Small intestine (tissue), 7 donors: ENCODE measurements around the gene CDK5RAP1. TPM values are rescaled to one million over a fixed set of nuclear protein-coding genes. Genes with fewer than 3 reads are reported as not detected.

Experiments used
- DNase-seq, 2 donors: peaks; one replicate each; pipeline versions ENCODE4 v3.0.0 to v3.0.0-alpha.2; 2013
- FAIRE-seq: peaks from 2 replicates; lab custom pipeline; 2012; peaks lifted over from hg19 to GRCh38; lab: Jason Lieb, UNC
- H3K27ac ChIP-seq, 3 donors: one replicate each; pipeline ENCODE4 v1.5.1; 2013; ENCODE audit warnings: low read length in 2 of 3, mild to moderate bottlenecking in 2 of 3, control low read depth in 1 of 3, inconsistent platforms in 1 of 3, low read depth in 1 of 3, moderate library complexity in 1 of 3
- H3K27me3 ChIP-seq, 3 donors: one replicate each; pipeline ENCODE4 v1.6.1; 2013; ENCODE audit warnings: low read length in 3 of 3, inconsistent platforms in 1 of 3; ENCODE audit not compliant: control insufficient read depth in 3 of 3, insufficient read depth in 3 of 3
- H3K36me3 ChIP-seq, 3 donors: one replicate each; pipeline ENCODE4 v1.6.1; 2013; ENCODE audit warnings: low read length in 3 of 3, inconsistent platforms in 1 of 3, low read depth in 1 of 3, mild to moderate bottlenecking in 1 of 3, moderate library complexity in 1 of 3; ENCODE audit not compliant: control insufficient read depth in 3 of 3, insufficient read depth in 2 of 3
- H3K4me1 ChIP-seq, 3 donors: one replicate each; pipeline ENCODE4 v1.6.1; 2013; ENCODE audit warnings: low read length in 2 of 3, inconsistent platforms in 1 of 3, low read depth in 1 of 3, mild to moderate bottlenecking in 1 of 3, moderate library complexity in 1 of 3; ENCODE audit not compliant: control insufficient read depth in 3 of 3, insufficient read depth in 2 of 3
- H3K4me3 ChIP-seq, 3 donors: one replicate each; pipeline ENCODE4 v1.5.1; 2013; ENCODE audit warnings: low read length in 3 of 3, control low read depth in 1 of 3, inconsistent platforms in 1 of 3, low read depth in 1 of 3, mild to moderate bottlenecking in 1 of 3, moderate library complexity in 1 of 3
- H3K9me3 ChIP-seq, 2 donors: one replicate each; pipeline ENCODE4 v1.6.1; 2013; ENCODE audit warnings: low read depth in 1 of 2, low read length in 1 of 2; ENCODE audit not compliant: control insufficient read depth in 2 of 2, insufficient read depth in 1 of 2
- WGBS, 3 donors: extraction: QIAGEN DNeasy Blood & Tissue Kit; methylation state at CpG; one replicate each; pipeline ENCODE4 v1.1.7; 2013; 5-methylcytosine and 5-hydroxymethylcytosine counted together
- polyA plus RNA-seq, 4 donors: library from polyadenylated mRNA; stranded (reverse) in 3 of 4; unstranded in 1 of 4; fragments of 200-250 nt in 3 of 4; fragments of 120-200 nt in 1 of 4; gene quantifications; one replicate each; pipeline versions ENCODE4 v1.2.1 to v1.2.3, GENCODE V29; 2013
- donor health status: healthy with polysubstance abuse.
- donor health status: control.
- donor health status: control.
- donor health status: Bipolar disorder and iron deficiency.
- donor health status: healthy.

CDK5RAP1 gene
- polyA plus RNA-seq, 4 donors, result 30.0 to 32.0 (median 30.3) TPM

DNA sequence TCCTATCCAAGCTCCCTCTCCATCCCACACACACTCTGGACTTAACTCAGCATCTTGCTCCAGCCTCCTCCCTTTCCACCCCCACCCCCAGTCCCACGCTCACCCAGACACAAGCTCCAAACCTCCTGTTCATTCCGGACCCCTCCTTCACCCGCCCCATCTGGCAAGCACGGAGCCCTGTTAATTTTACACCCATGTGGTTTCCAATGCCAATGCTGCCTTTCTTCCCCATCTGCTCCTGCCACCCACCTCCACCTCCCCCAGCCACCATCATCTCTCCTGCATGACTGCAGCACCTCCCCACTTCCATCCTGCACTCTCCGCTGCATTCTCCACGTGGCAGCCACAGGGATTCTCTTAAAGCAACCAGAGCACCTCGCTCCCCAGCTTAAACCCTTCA lies 9.9 kb upstream of the CDK5RAP1 start:
- 90 to 94% (median 92%) methylated on average over 7 of the region's 7 CpGs for whole genome bisulfite sequencing, 3 donors
- DNase-seq (no peak), FAIRE-seq (no peak)
- Histone ChIP-seq H3K27ac (no peak overlapping the region), H3K9me3 (peaks cover 0 to 4% of the 10 kb centered on the region in 2 donors), H3K4me1 (no peaks in the 10 kb centered on the region), H3K4me3 (no peak overlapping the region), H3K36me3 (peaks cover 0 to 53% (median 2%) of the 10 kb centered on the region in 3 donors), H3K27me3 (no peaks in the 10 kb centered on the region)

DNA sequence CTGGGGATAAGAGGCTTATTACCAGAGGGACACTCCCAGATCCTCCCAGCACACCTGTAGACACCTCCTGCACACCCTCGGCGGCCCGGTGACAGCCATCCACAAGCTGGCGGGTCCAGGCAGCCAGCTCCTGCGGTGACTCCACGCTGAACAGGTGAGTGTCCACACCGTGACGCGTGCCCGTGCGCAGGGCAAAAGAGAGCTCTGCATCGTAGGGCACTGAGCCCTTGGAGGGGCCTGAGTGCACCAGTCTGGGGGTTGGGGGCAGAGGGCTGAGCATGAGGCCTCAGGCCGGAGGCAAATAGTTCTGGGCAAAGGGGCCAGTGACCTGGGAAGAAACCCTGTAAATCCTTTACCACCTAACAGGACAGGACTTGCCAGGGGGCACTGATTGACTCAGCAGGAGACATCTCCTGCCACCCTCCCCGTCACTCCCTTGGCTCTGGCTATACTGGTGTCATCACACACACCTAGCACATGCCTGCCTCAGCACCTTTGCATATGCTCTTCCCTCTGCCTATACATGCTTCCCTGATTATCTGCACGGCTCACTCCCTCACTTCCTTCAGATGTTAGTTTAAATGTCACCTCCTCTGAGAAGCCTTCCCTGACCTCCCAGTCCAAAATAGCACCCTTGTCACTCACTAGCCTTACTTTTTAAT lies 8.9 kb upstream of the CDK5RAP1 start:
- FAIRE-seq (no peak), DNase-seq (no peak)
- Histone ChIP-seq H3K27me3 (no peaks in the 10 kb centered on the region), H3K9me3 (peaks cover 0 to 4% of the 10 kb centered on the region in 2 donors), H3K36me3 (peaks cover 0 to 53% (median 2%) of the 10 kb centered on the region in 3 donors), H3K27ac (no peak overlapping the region), H3K4me3 (no peak overlapping the region), H3K4me1 (no peaks in the 10 kb centered on the region)
- 88 to 93% (median 90%) methylated on average over 15 of the region's 15 CpGs for WGBS, 3 donors

DNA sequence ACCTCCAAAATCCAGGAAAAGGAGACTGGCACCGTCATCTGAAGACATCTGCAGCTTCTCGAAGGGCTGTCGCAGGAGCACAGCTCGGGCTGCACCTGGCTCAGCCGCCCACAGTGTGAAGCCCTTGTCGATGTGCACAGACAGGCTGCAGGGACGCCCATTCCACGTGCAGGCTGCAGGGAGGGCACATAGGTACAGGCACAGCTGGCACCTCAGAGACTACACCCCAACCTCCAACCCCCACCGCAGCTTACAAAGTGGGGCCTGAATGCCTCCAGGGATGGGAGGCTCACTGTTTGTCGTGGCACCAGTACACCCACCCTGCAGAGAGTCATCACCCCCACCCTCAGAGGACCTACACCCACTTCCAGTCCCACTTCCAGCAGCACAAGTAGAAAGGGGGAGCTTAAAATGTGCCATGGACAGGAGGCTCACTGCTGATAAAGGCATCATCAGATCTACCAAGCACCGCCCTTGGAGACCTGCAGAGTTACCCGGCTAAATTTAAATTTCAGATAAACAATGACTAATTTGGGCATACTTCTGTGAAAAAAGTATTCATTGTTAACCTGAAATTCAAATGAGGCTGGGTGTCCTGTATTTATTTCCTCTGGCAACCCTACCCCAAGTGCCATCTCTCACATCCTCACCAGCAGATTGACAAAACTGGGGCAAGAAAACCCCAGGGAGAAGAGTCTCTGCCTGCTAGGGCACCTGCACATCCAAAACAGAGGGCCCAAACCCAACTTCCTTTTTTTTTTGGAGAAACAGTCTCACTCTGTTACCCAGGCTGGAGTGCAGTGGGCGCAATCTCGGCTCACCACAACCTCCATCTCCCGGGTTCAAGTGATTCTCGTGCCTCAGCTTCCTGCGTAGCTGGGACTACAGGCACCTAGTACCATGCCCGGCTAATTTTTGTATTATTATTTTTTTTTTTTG lies 7.7 kb upstream of the CDK5RAP1 start:
- WGBS, 3 donors, result 79 to 89% (median 84%) methylated on average over 18 of the region's 18 CpGs
- Histone ChIP-seq H3K4me3 (no peak overlapping the region), H3K27me3 (no peaks in the 10 kb centered on the region), H3K36me3 (peaks cover 0 to 53% (median 2%) of the 10 kb centered on the region in 3 donors), H3K4me1 (no peaks in the 10 kb centered on the region), H3K27ac (no peak overlapping the region), H3K9me3 (peaks cover 0 to 4% of the 10 kb centered on the region in 2 donors)
- FAIRE-seq (no peak), DNase-seq (no peak)

DNA sequence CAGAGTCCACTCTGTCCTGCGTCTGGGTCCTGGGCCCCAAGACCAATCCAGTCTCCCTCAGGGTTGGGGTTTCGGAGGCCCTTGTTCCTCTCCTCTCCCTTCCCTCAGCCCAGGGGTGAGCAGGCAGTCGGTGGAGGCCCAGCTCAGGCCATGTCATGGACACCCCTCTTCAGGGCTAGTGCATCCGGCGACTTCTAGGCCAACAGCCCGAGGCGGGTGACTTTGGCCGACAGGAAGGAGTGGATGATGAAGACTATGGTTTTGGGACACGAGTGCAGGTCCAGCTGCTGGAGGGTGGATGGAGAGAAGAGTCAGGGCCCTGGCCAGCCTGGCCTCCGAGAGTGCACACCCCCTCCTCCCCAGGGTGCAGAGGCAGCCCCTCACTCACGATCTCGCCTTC lies 7.0 kb upstream of the CDK5RAP1 start:
- Histone ChIP-seq H3K4me1 (no peaks in the 10 kb centered on the region), H3K9me3 (peaks cover 0 to 4% of the 10 kb centered on the region in 2 donors), H3K4me3 (no peak overlapping the region), H3K36me3 (peaks cover 0 to 53% (median 2%) of the 10 kb centered on the region in 3 donors), H3K27ac (no peak overlapping the region), H3K27me3 (no peaks in the 10 kb centered on the region)
- FAIRE-seq (no peak), DNase-seq (no peak)
- WGBS, 3 donors, result 88 to 96% (median 91%) methylated on average over 12 of the region's 12 CpGs

DNA sequence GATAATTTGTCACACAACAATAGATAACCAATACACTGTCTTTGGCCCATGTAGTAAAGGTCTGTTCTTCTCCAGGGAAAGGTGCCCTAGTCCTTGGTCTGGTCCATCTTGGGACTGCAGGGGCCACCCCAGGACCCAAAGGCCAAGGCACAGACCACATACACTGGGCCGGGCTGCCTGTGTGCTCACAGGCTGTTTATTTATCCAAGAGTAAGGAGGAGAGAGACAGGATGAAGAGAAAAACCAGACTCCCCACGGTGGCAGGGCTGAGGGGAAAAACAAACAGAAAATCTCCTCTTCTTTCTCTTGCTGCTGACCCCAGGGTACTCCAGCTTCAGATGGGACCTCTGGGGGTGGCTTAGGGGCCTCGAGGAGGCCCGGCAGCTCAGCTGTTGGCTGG lies 6.5 kb upstream of the CDK5RAP1 start:
- no peak overlapping the region for H3K4me3 ChIP-seq
- no peak for FAIRE-seq
- peaks cover 0 to 52% (median 2%) of the 10 kb centered on the region in 3 donors for H3K36me3 ChIP-seq
- peaks cover 0 to 4% of the 10 kb centered on the region in 2 donors for H3K9me3 ChIP-seq
- DNase-seq, result no peak
- 57 to 87% (median 75%) methylated on average over 4 of the region's 4 CpGs for WGBS, 3 donors
- H3K27ac ChIP-seq, result no peak overlapping the region
- H3K27me3 ChIP-seq, result no peaks in the 10 kb centered on the region
- no peaks in the 10 kb centered on the region for H3K4me1 ChIP-seq

DNA sequence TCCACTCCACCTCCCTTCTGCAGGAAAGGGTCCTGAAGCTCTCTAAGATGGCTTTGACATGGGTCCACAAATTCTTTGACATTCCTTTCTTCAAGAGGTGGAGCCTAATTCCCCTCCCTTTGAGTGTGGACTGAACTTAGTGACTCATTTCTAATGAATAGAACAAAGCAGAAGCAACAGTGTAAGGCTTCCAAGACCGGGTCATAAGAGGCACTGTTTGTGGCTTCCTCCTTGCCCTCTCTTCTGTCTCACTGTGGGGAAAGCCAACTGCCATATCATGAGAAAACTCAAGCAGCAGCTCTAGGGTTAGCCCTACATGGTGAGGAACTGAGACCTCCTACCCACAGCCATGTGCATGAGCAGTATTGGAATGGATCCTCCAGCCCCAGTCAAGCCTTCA lies 5.9 kb upstream of the CDK5RAP1 start:
- H3K4me1 ChIP-seq, result peaks cover 0 to 2% (median 0%) of the 10 kb centered on the region in 3 donors
- no peak for FAIRE-seq
- no peak overlapping the region for H3K4me3 ChIP-seq
- peaks cover 0 to 46% (median 2%) of the 10 kb centered on the region in 3 donors for H3K36me3 ChIP-seq
- peaks cover 0 to 4% of the 10 kb centered on the region in 2 donors for H3K9me3 ChIP-seq
- H3K27me3 ChIP-seq, result no peaks in the 10 kb centered on the region
- WGBS, 3 donors, result 61 to 86% (median 81%) methylated on average over 1 of the region's 1 CpG
- no peak for DNase-seq
- H3K27ac ChIP-seq, result no peak overlapping the region

DNA sequence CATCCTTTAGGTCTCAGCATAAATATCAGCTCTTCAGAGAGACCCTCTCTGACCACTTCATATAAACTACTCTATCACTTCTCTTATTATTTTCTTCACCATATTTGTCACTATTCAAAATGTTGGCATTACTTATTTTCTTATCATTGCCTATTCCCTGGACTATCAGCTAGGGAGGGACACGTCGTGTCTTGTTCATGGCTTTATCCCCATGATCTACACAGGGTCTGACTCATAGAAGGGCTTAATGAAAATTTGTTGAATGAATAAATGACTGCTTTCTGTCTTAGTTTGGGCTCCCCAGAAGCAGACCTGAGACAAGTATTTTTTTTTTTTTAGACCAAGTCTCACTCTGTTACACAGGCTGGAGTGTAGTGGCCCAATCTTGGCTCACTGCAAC lies 3.0 kb upstream of the CDK5RAP1 start:
- WGBS, 3 donors, result 95 to 98% (median 97%) methylated on average over 2 of the region's 2 CpGs

DNA sequence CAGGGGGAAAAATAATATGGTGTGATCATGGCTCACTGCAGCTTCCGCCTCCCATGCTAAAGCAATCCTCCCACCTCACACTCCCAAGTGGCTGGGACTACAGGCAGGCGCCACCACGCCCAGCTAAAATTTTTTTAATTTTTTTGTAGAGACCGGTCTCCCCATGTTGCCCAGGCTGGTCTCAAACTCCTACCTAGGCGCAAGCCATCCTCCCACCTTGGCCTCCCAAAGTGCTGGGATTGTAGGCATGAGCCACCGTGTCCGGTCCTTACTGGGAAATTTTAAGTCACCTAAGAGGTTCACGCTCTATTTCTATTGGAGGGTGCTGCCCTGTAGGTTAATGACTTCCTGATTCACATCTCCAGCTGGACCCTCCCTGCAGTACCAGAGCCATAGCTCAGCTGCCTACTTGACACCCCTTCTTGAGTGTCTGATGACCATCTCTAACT lies 626 bp upstream of the CDK5RAP1 start:
- H3K36me3 ChIP-seq, result peaks cover 0 to 2% (median under 1%) of the 10 kb centered on the region in 3 donors
- 42 to 47% (median 43%) methylated on average over 8 of the region's 8 CpGs for WGBS, 3 donors
- peak overlapping the region in 2 of 3 donors; percentile 32 to 87 for H3K4me3 ChIP-seq
- no peaks in the 10 kb centered on the region for H3K9me3 ChIP-seq
- no peak for FAIRE-seq
- H3K27ac ChIP-seq, result no peak overlapping the region
- DNase-seq, result peak in 1 of 2 donors; percentile 5
- no peaks in the 10 kb centered on the region for H3K27me3 ChIP-seq
- peaks cover 0 to 3% (median 0%) of the 10 kb centered on the region in 3 donors for H3K4me1 ChIP-seq

More for the DNA sequence above, 3.0 kb upstream of the CDK5RAP1 start:
- FAIRE-seq (no peak), DNase-seq (no peak)
- Histone ChIP-seq H3K9me3 (peaks cover 0 to 4% of the 10 kb centered on the region in 2 donors), H3K4me1 (peaks cover 0 to 3% (median 0%) of the 10 kb centered on the region in 3 donors), H3K27me3 (no peaks in the 10 kb centered on the region), H3K27ac (no peak overlapping the region), H3K4me3 (no peak overlapping the region), H3K36me3 (peaks cover 0 to 24% (median 0%) of the 10 kb centered on the region in 3 donors)
